ENCODE measurements around the gene ARHGAP26.

ARHGAP26 gene

DNA sequence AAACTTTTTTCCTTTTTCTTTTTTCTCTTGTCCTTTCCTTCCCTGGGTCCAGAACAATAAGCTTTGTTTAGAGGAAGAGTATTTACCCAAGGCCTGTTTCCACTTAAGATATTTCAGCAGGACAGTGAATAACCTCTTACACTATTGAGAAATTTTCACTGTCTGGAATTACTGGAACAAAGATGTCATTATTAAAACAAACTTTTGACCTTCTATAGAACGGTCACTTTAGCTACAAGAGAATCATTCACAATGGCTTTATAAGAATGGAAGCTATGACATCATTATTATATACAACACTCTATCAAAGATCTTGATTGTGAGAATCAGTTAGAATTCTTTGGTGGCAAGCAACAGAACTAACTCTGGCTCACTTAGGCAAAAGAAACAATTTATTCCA lies 22.0 kb upstream of the ARHGAP26 start:
- no peaks in the 10 kb centered on the region for H3K36me3 ChIP-seq
- no peaks in the 10 kb centered on the region for H3K9me3 ChIP-seq
- no peaks in the 10 kb centered on the region for H3K27me3 ChIP-seq
- H3K4me1 ChIP-seq (ENCODE audit: control insufficient read depth in 1 of 2, insufficient read depth in 1 of 2, low read depth in 1 of 2, low read length in 1 of 2) = peaks cover 10 to 17% of the 10 kb centered on the region in 2 experiments
- TF ChIP-seq, protein P1, sequence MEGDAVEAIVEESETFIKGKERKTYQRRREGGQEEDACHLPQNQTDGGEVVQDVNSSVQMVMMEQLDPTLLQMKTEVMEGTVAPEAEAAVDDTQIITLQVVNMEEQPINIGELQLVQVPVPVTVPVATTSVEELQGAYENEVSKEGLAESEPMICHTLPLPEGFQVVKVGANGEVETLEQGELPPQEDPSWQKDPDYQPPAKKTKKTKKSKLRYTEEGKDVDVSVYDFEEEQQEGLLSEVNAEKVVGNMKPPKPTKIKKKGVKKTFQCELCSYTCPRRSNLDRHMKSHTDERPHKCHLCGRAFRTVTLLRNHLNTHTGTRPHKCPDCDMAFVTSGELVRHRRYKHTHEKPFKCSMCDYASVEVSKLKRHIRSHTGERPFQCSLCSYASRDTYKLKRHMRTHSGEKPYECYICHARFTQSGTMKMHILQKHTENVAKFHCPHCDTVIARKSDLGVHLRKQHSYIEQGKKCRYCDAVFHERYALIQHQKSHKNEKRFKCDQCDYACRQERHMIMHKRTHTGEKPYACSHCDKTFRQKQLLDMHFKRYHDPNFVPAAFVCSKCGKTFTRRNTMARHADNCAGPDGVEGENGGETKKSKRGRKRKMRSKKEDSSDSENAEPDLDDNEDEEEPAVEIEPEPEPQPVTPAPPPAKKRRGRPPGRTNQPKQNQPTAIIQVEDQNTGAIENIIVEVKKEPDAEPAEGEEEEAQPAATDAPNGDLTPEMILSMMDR (IDR thresholded peaks at IDR 0.05) = no peak
- H3K27ac ChIP-seq = no peak overlapping the region
- no peak overlapping the region for H3K4me3 ChIP-seq (ENCODE audit: low read depth in 1 of 2, low read length in 1 of 2)

DNA sequence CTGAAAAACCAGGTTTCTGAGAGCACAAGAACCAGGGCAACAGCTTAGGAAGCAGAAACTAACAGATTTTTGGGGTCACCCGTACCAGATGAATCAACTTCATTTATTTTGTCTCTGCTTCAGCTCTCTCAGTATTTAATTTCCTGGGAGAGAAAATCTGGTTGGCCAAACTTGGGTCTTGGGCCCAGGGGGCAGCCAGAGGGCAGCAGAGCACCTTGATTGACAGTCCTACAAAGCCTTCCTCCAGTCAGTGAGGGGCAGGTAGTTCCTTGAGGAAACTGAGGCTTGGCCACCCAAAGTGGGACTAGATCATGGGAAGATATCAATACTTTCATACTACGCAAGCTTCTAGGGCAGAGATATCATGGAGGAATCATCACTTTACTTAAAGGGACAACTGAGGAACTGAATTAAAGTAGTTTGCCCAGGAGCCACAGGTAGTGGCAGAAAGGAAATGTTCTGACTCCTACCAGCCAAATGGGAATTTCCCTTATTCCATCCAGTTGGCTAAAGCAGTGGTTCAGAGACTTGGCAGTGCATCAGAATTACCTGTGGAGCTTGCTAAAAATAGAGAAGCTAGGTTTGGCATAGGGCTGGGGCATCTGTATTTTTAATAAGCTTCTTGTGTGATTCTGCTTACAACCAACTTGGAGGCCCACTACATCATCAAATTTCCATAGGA lies 21.5 kb upstream of the ARHGAP26 start:
- Histone ChIP-seq H3K36me3 (no peaks in the 10 kb centered on the region), H3K4me1 (ENCODE audit: control insufficient read depth in 1 of 2, insufficient read depth in 1 of 2, low read depth in 1 of 2, low read length in 1 of 2) (peaks cover 10 to 17% of the 10 kb centered on the region in 2 experiments), H3K27me3 (no peaks in the 10 kb centered on the region), H3K4me3 (ENCODE audit: low read depth in 1 of 2, low read length in 1 of 2) (no peak overlapping the region), H3K9me3 (no peaks in the 10 kb centered on the region), H3K27ac (no peak overlapping the region)
- TF ChIP-seq, protein P1 (IDR thresholded peaks at IDR 0.05) = peak; percentile 72

DNA sequence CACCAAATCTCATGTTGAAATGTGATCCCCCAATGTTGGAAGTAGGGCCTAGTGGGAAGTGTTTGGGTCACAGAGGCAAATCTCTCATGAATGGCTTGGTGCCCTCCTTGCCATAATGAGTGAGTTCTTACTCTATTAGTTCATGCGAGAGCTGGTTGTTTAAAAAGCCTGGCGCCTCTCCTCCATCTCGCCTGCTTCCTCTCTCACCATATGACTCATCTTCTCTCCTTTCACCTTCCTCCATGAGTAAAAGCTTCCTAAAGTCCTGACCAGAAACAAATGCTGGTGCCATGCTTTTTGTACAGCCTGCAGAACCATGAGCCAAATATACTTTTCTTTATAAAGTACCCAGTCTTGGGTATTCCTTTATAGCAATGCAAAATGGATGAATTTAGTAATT lies 20.9 kb upstream of the ARHGAP26 start:
- Histone ChIP-seq H3K27ac (no peak overlapping the region), H3K9me3 (no peaks in the 10 kb centered on the region), H3K36me3 (no peaks in the 10 kb centered on the region), H3K4me1 (ENCODE audit: control insufficient read depth in 1 of 2, insufficient read depth in 1 of 2, low read depth in 1 of 2, low read length in 1 of 2) (peaks cover 10 to 17% of the 10 kb centered on the region in 2 experiments), H3K27me3 (no peaks in the 10 kb centered on the region), H3K4me3 (ENCODE audit: low read depth in 1 of 2, low read length in 1 of 2) (no peak overlapping the region)
- TF ChIP-seq, protein P1 (IDR thresholded peaks at IDR 0.05) = no peak

DNA sequence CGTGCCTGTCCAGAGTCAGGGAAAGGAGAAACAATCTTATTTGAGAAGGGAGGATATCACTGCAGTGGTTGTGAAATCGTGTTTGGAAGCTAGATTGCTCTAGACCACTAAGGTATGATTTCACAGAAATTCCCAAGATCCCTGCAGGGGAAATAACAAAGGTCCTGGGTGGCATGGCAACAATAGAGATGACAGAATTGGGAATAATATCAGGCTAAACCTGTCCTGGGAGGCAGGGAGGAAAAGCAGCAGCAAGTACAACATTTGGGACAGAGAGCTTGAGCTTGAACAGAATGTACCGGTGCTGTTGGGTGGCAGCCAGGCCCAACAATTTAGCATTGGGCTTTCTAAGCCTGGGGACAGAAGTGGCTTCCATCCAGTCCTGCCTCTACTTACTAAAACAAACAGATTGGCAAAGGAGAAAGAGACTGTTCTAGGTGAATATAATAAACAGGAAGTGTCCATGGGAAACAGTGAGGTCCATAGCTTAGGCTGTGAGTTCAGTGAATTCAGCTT lies 17.0 kb upstream of the ARHGAP26 start:
- no peaks in the 10 kb centered on the region for H3K27me3 ChIP-seq
- peak overlapping the region; percentile 9 for H3K27ac ChIP-seq
- TF ChIP-seq, protein P1 (IDR thresholded peaks at IDR 0.05) = no peak
- no peaks in the 10 kb centered on the region for H3K36me3 ChIP-seq
- H3K4me1 ChIP-seq (ENCODE audit: control insufficient read depth in 1 of 2, insufficient read depth in 1 of 2, low read depth in 1 of 2, low read length in 1 of 2) = peaks cover 18 to 25% of the 10 kb centered on the region in 2 experiments
- H3K4me3 ChIP-seq (ENCODE audit: low read depth in 1 of 2, low read length in 1 of 2) = no peak overlapping the region
- H3K9me3 ChIP-seq = no peaks in the 10 kb centered on the region

DNA sequence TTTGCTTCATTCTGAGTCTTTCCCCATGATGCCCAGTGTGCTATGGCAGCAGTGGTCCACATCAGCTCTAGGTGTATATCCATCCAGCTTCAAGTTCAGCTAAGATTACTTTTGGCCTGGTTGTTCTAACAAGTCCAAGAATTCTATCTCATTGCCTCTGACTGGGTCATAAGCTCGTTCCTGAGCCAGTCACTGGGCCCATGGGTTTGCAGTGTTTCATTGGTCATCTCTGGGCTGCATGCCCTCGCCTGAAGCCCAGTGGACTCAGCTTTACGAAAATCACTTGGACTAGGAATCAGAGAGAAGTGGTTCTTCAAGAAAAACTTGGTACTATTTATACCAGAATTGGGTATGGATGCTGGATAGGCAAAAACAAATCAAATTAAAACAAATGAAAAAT lies 16.1 kb upstream of the ARHGAP26 start:
- no peak overlapping the region for H3K27ac ChIP-seq
- TF ChIP-seq, protein P1 (IDR thresholded peaks at IDR 0.05) = no peak
- no peaks in the 10 kb centered on the region for H3K36me3 ChIP-seq
- no peaks in the 10 kb centered on the region for H3K27me3 ChIP-seq
- H3K4me3 ChIP-seq (ENCODE audit: low read depth in 1 of 2, low read length in 1 of 2) = no peak overlapping the region
- H3K4me1 ChIP-seq (ENCODE audit: control insufficient read depth in 1 of 2, insufficient read depth in 1 of 2, low read depth in 1 of 2, low read length in 1 of 2) = peaks cover 27 to 30% of the 10 kb centered on the region in 2 experiments
- H3K9me3 ChIP-seq = no peaks in the 10 kb centered on the region

Measured in neutrophil (primary cell).